Activated CD4-positive, alpha-beta T cell treated with anti-CD3 and anti-CD28 coated beads for 36 hours (primary cell): ENCODE data around the gene SEPTIN11. TPM values are rescaled to one million over a fixed set of nuclear protein-coding genes. Genes with fewer than 3 reads are reported as not detected.

ENCODE experiments used
- ATAC-seq: fragments of 200-7000 bp; cut with Tn5 transposase; one replicate; pipeline ENCODE4 v1.10.0; 2021; ENCODE audit warnings: mild to moderate bottlenecking, moderate library complexity
- CTCF ChIA-PET: fragments of 350-600 bp; sonication (Branson Sonifier 250); formaldehyde crosslinking; loops from one replicate; lab custom pipeline; 2021; ENCODE audit warnings: antibody characterized with exemption; lab: Charles Lee
- POLR2A ChIA-PET: fragments of 350-600 bp; sonication (Branson Sonifier 250); formaldehyde crosslinking; loops from one replicate; lab custom pipeline; 2021; ENCODE audit warnings: antibody characterized with exemption, inconsistent platforms; lab: Charles Lee
- DNase-seq: peaks from one replicate; pipeline ENCODE4 v3.0.0-alpha.2; 2020
- H3K27ac Mint-ChIP-seq: one replicate; pipeline ENCODE4 v1.8.0; 2021; ENCODE audit warnings: mixed read lengths
- H3K27me3 Mint-ChIP-seq: one replicate; pipeline ENCODE4 v1.8.0; 2021; ENCODE audit warnings: mixed read lengths
- H3K36me3 Mint-ChIP-seq: one replicate; pipeline ENCODE4 v1.8.0; 2021; ENCODE audit warnings: low read depth, mixed read lengths
- H3K4me1 Mint-ChIP-seq: one replicate; pipeline ENCODE4 v1.8.0; 2021; ENCODE audit warnings: mixed read lengths
- H3K4me3 Mint-ChIP-seq: one replicate; pipeline ENCODE4 v1.8.0; 2021; ENCODE audit warnings: mild to moderate bottlenecking, moderate library complexity, mixed read lengths
- H3K9me3 Mint-ChIP-seq: one replicate; pipeline ENCODE4 v1.8.0; 2021; ENCODE audit warnings: low read depth, mixed read lengths
- intact Hi-C, 2 experiments: fragments of 100-400 bp; cut with DNase I in 1 of 2; cut with micrococcal nuclease in 1 of 2; formaldehyde crosslinking; loops; one replicate each; pipeline versions ENCODE4 v1.14.2 to v1.15.1; 2022 to 2024; cut with DNase I, micrococcal nuclease
- total RNA-seq, 2 experiments: library from RNA; stranded (reverse); gene quantifications; one replicate each; pipeline ENCODE4 v1.2.3, GENCODE V29; 2021

The SEPTIN11 gene
- total RNA-seq, 2 experiments from 2014 or later, result 15.5 to 34.5 TPM

- intact Hi-C loops, result no loop called here
- Mint-ChIP-seq H3K36me3 (no peaks in the 10 kb centered on the region), H3K9me3 (peaks cover 3% of the 10 kb centered on the region), H3K27ac (no peak overlapping the region), H3K4me1 (peaks cover under 1% of the 10 kb centered on the region), H3K4me3 (no peak overlapping the region), H3K27me3 (peaks cover 2% of the 10 kb centered on the region)
- DNase-seq (no peak), ATAC-seq (no peak)
- ChIA-PET CTCF (no interaction called here), POLR2A (no interaction called here)
These were observed 17.8 kb upstream of the SEPTIN11 start for GRCh38 chr4:76931576-76932276.

GRCh38 chr4:76939184-76939583 lies 10.4 kb upstream of the SEPTIN11 start:
- DNase-seq (no peak), ATAC-seq (no peak)
- Mint-ChIP-seq H3K9me3 (peaks cover 3% of the 10 kb centered on the region), H3K36me3 (no peaks in the 10 kb centered on the region), H3K4me1 (peaks cover 2% of the 10 kb centered on the region), H3K27me3 (no peaks in the 10 kb centered on the region), H3K27ac (no peak overlapping the region), H3K4me3 (no peak overlapping the region)
- intact Hi-C loops, result no loop called here
- POLR2A ChIA-PET, result no interaction called here
- CTCF ChIA-PET, result no interaction called here

- intact Hi-C loops, result loop anchor here in 1 of 2 experiments (5.0 kb wide), 1 partner anchor 259 kb away; no protein-coding TSS in a partner anchor
These were observed 6.4 kb upstream of the SEPTIN11 start for GRCh38 chr4:76943129-76943620.

GRCh38 chr4:76943790-76944189 lies 5.8 kb upstream of the SEPTIN11 start:
- Mint-ChIP-seq H3K27ac (no peak overlapping the region), H3K9me3 (no peaks in the 10 kb centered on the region), H3K36me3 (no peaks in the 10 kb centered on the region), H3K4me3 (no peak overlapping the region), H3K4me1 (peaks cover 3% of the 10 kb centered on the region), H3K27me3 (peaks cover 7% of the 10 kb centered on the region)
- intact Hi-C loops, result loop anchor here in 1 of 2 experiments (5.0 kb wide), 1 partner anchor 259 kb away; no protein-coding TSS in a partner anchor
- ATAC-seq (no peak), DNase-seq (no peak)
- ChIA-PET POLR2A (no interaction called here), CTCF (no interaction called here)

More at GRCh38 chr4:76943129-76943620, 6.4 kb upstream of the SEPTIN11 start:
- H3K4me3 Mint-ChIP-seq, result no peak overlapping the region
- ATAC-seq (no peak), DNase-seq (no peak)
- no peak overlapping the region for H3K27ac Mint-ChIP-seq
- no peaks in the 10 kb centered on the region for H3K4me1 Mint-ChIP-seq
- CTCF ChIA-PET, result no interaction called here
- no peaks in the 10 kb centered on the region for H3K9me3 Mint-ChIP-seq
- H3K27me3 Mint-ChIP-seq, result peaks cover 2% of the 10 kb centered on the region
- no peaks in the 10 kb centered on the region for H3K36me3 Mint-ChIP-seq
- POLR2A ChIA-PET, result no interaction called here

- ATAC-seq (no peak), DNase-seq (no peak)
- Mint-ChIP-seq H3K36me3 (no peaks in the 10 kb centered on the region), H3K4me1 (peaks cover 11% of the 10 kb centered on the region), H3K9me3 (no peaks in the 10 kb centered on the region), H3K27ac (no peak overlapping the region), H3K4me3 (no peak overlapping the region), H3K27me3 (peaks cover 16% of the 10 kb centered on the region)
- ChIA-PET CTCF (interaction anchor here (0.5 kb wide), 1 partner anchor 1159 kb away, joined by 3 read pairs; no protein-coding TSS in a partner anchor), POLR2A (no interaction called here)
- intact Hi-C loops, result no loop called here
These were observed 2.2 kb upstream of the SEPTIN11 start for GRCh38 chr4:76947369-76947768.

GRCh38 chr4:76948443-76949275 lies 893 bp upstream of the SEPTIN11 start:
- DNase-seq (peak; percentile 69), ATAC-seq (peak; percentile 58)
- Mint-ChIP-seq H3K9me3 (no peaks in the 10 kb centered on the region), H3K27ac (no peak overlapping the region), H3K36me3 (no peaks in the 10 kb centered on the region), H3K4me3 (peak overlapping the region; percentile 83), H3K4me1 (peaks cover 13% of the 10 kb centered on the region), H3K27me3 (peaks cover 22% of the 10 kb centered on the region)
- ChIA-PET POLR2A (no interaction called here), CTCF (interaction anchor here (0.8 to 1.0 kb wide), 4 partner anchors 39 to 98 kb away, joined by 3 to 6 read pairs (median 3); no protein-coding TSS in a partner anchor)
- intact Hi-C loops, result loop anchor here in 1 of 2 experiments (1.0 kb wide), 2 partner anchors 128 to 208 kb away; no protein-coding TSS in a partner anchor

- H3K9me3 Mint-ChIP-seq, result no peaks in the 10 kb centered on the region
- H3K36me3 Mint-ChIP-seq, result no peaks in the 10 kb centered on the region
- DNase-seq (peak; percentile 64), ATAC-seq (peak; percentile 30)
- peaks cover 24% of the 10 kb centered on the region for H3K27me3 Mint-ChIP-seq
- intact Hi-C loops, result loop anchor here (1.0 to 10.0 kb wide), 4 partner anchors 37 to 896 kb away; no protein-coding TSS in a partner anchor
- peak overlapping the region; percentile 83 for H3K4me3 Mint-ChIP-seq
- peaks cover 13% of the 10 kb centered on the region for H3K4me1 Mint-ChIP-seq
- ChIA-PET CTCF (interaction anchor here (0.6 to 0.7 kb wide), 2 partner anchors 95 to 541 kb away, joined by 3 to 4 read pairs; no protein-coding TSS in a partner anchor), POLR2A (interaction anchor here (0.9 kb wide), 1 partner anchor 81 kb away, joined by 3 read pairs; no protein-coding TSS in a partner anchor)
- H3K27ac Mint-ChIP-seq, result peak overlapping the region; percentile 68
These were observed 752 bp downstream of the SEPTIN11 start for GRCh38 chr4:76950052-76950955.

GRCh38 chr4:76950956-76951671 lies 1.6 kb downstream of the SEPTIN11 start:
- CTCF ChIA-PET, result interaction anchor here (0.6 to 0.8 kb wide), 3 partner anchors 16 to 541 kb away, joined by 3 to 4 read pairs (median 4); no protein-coding TSS in a partner anchor
- DNase-seq, result peak; percentile 31
- Mint-ChIP-seq H3K27ac (peak overlapping the region; percentile 68), H3K9me3 (no peaks in the 10 kb centered on the region), H3K4me3 (peak overlapping the region; percentile 83), H3K36me3 (no peaks in the 10 kb centered on the region), H3K4me1 (peaks cover 13% of the 10 kb centered on the region), H3K27me3 (peaks cover 24% of the 10 kb centered on the region)
- no peak for ATAC-seq
- intact Hi-C loops, result loop anchor here (1.0 to 10.0 kb wide), 4 partner anchors 36 to 896 kb away; no protein-coding TSS in a partner anchor
- POLR2A ChIA-PET, result no interaction called here

- H3K27me3 Mint-ChIP-seq, result peaks cover 22% of the 10 kb centered on the region
- no peak for DNase-seq
- ChIA-PET CTCF (interaction anchor here (0.8 kb wide), 1 partner anchor 16 kb away, joined by 4 read pairs; no protein-coding TSS in a partner anchor), POLR2A (no interaction called here)
- no peak overlapping the region for H3K27ac Mint-ChIP-seq
- no peak overlapping the region for H3K4me3 Mint-ChIP-seq
- peaks cover 13% of the 10 kb centered on the region for H3K4me1 Mint-ChIP-seq
- intact Hi-C loops, result loop anchor here (5.0 to 10.0 kb wide), 3 partner anchors 36 to 897 kb away; no protein-coding TSS in a partner anchor
- H3K36me3 Mint-ChIP-seq, result no peaks in the 10 kb centered on the region
- no peak for ATAC-seq
- H3K9me3 Mint-ChIP-seq, result no peaks in the 10 kb centered on the region
These were observed 2.1 kb downstream of the SEPTIN11 start for GRCh38 chr4:76951672-76952010.

GRCh38 chr4:76952071-76952470 lies 2.5 kb downstream of the SEPTIN11 start:
- no peak overlapping the region for H3K27ac Mint-ChIP-seq
- DNase-seq (no peak), ATAC-seq (no peak)
- no peaks in the 10 kb centered on the region for H3K9me3 Mint-ChIP-seq
- H3K27me3 Mint-ChIP-seq, result peaks cover 22% of the 10 kb centered on the region
- CTCF ChIA-PET, result interaction anchor here (0.8 kb wide), 1 partner anchor 15 kb away, joined by 4 read pairs; no protein-coding TSS in a partner anchor
- H3K4me1 Mint-ChIP-seq, result peaks cover 13% of the 10 kb centered on the region
- no peak overlapping the region for H3K4me3 Mint-ChIP-seq
- intact Hi-C loops, result loop anchor here (5.0 to 10.0 kb wide), 3 partner anchors 35 to 897 kb away; no protein-coding TSS in a partner anchor
- POLR2A ChIA-PET, result no interaction called here
- H3K36me3 Mint-ChIP-seq, result no peaks in the 10 kb centered on the region
